GM23338 (cell line): ENCODE data around the gene MYO5A. TPM values are rescaled to one million over a fixed set of nuclear protein-coding genes. Genes with fewer than 3 reads are reported as not detected.

ENCODE experiments used
- ATAC-seq: fragments of 200-7000 bp; cut with Tn5 transposase; 3 replicates; pipeline ENCODE4 v1.9.1; 2020
- DNase-seq: peaks from one replicate; pipeline ENCODE4 v3.0.0-alpha.2; 2015; ENCODE audit warnings: low spot score
- H2AFZ ChIP-seq: fragments of 200-600 bp; sonication (generic); 2 replicates; pipeline ENCODE4 v1.8.0; 2016; ENCODE audit warnings: antibody characterized with exemption, mild to moderate bottlenecking, moderate library complexity
- H3F3A ChIP-seq: fragments of 200-600 bp; sonication (generic); replicated peaks from 2 replicates; pipeline ENCODE4 v1.8.0; 2017; ENCODE audit warnings: antibody characterized with exemption, mixed run types, low read depth
- H3K27ac ChIP-seq: fragments of 200-600 bp; sonication (generic); 2 replicates; pipeline ENCODE4 v1.6.1; 2016; ENCODE audit warnings: low read depth
- H3K27me3 ChIP-seq: fragments of 200-600 bp; sonication (generic); 2 replicates; pipeline ENCODE4 v1.8.0; 2016; ENCODE audit warnings: mild to moderate bottlenecking, mixed run types, moderate library complexity; ENCODE audit not compliant: insufficient read depth
- H3K36me3 ChIP-seq: fragments of 200-600 bp; sonication (generic); 2 replicates; pipeline ENCODE4 v1.8.0; 2016; ENCODE audit warnings: mild to moderate bottlenecking; ENCODE audit not compliant: insufficient read depth
- H3K4me1 ChIP-seq: fragments of 200-600 bp; sonication (generic); 2 replicates; pipeline ENCODE4 v1.8.0; 2016; ENCODE audit warnings: mild to moderate bottlenecking, moderate library complexity; ENCODE audit not compliant: insufficient read depth
- H3K4me2 ChIP-seq: fragments of 200-600 bp; sonication (generic); 2 replicates; pipeline ENCODE4 v1.7.1; 2017; ENCODE audit warnings: mixed run types
- H3K4me3 ChIP-seq: fragments of 200-600 bp; sonication (generic); 2 replicates; pipeline ENCODE4 v1.6.1; 2016; ENCODE audit warnings: mixed run types
- H3K79me2 ChIP-seq: fragments of 200-600 bp; sonication (generic); replicated peaks from 2 replicates; pipeline ENCODE4 v1.8.0; 2017; ENCODE audit warnings: mild to moderate bottlenecking; ENCODE audit not compliant: insufficient read depth
- H3K9me2 ChIP-seq: fragments of 200-600 bp; sonication (generic); 2 replicates; pipeline ENCODE4 v1.8.0; 2017; ENCODE audit not compliant: insufficient read depth
- H4K20me1 ChIP-seq: fragments of 200-600 bp; sonication (generic); replicated peaks from 2 replicates; pipeline ENCODE4 v1.8.0; 2017; ENCODE audit warnings: mild to moderate bottlenecking; ENCODE audit not compliant: insufficient read depth
- H3K27ac Mint-ChIP-seq: 2 replicates; pipeline ENCODE4 v1.8.0; 2020; ENCODE audit warnings: inconsistent platforms, mild to moderate bottlenecking, moderate library complexity, mixed read lengths
- H3K27me3 Mint-ChIP-seq: 3 replicates; pipeline ENCODE4 v1.8.0; 2022; ENCODE audit warnings: low read depth, mild to moderate bottlenecking, moderate library complexity, mixed read lengths, inconsistent platforms; ENCODE audit not compliant: insufficient read depth, poor library complexity
- H3K36me3 Mint-ChIP-seq: 3 replicates; pipeline ENCODE4 v1.8.0; 2021; ENCODE audit warnings: low read depth, mild to moderate bottlenecking, inconsistent platforms, moderate library complexity, mixed read lengths
- H3K4me1 Mint-ChIP-seq: 3 replicates; pipeline ENCODE4 v1.8.0; 2020; ENCODE audit warnings: mild to moderate bottlenecking, inconsistent platforms, mixed read lengths
- H3K4me3 Mint-ChIP-seq: 3 replicates; pipeline ENCODE4 v1.8.0; 2021; ENCODE audit warnings: moderate library complexity, mild to moderate bottlenecking, inconsistent platforms, mixed read lengths
- H3K9me3 Mint-ChIP-seq: 3 replicates; pipeline ENCODE4 v1.8.0; 2020; ENCODE audit warnings: moderate library complexity, mild to moderate bottlenecking, inconsistent platforms, mixed read lengths
- CREB1 ChIP-seq: fragments of 250-450 bp; sonication (Bioruptor Pico); IDR thresholded peaks from 2 replicates; pipeline ENCODE4 v1.5.0; 2020; ENCODE audit warnings: low read depth, mild to moderate bottlenecking, moderate library complexity
- EZH2 ChIP-seq: fragments of 200-600 bp; sonication (generic); IDR thresholded peaks from one replicate; pipeline ENCODE4 v1.8.0; 2017; ENCODE audit warnings: antibody characterized with exemption, mild to moderate bottlenecking, low read depth; ENCODE audit not compliant: unreplicated experiment
- POLR2AphosphoS5 ChIP-seq: IDR thresholded peaks from 2 replicates; pipeline ENCODE4 v1.6.1; 2016; ENCODE audit warnings: antibody characterized with exemption, low read depth
- ZNF331 ChIP-seq: fragments of 250-450 bp; sonication (Bioruptor Pico); IDR thresholded peaks from 2 replicates; pipeline ENCODE4 v1.5.0; 2020; ENCODE audit warnings: low read depth, mild to moderate bottlenecking, moderate library complexity
- polyA plus RNA-seq: library from polyadenylated mRNA; unstranded; fragments of >200 nt; fragmentation: Nextera tagmentation; extraction: Ambion mirVana; gene quantifications from 2 replicates; pipeline ENCODE4 v1.2.1, GENCODE V29; 2016
- total RNA-seq: library from RNA; depleted of rRNA; stranded (reverse); fragments of >200 nt; shearing (Covaris generic); gene quantifications from 2 replicates; pipeline ENCODE4 v1.2.3, GENCODE V29; 2014
- TF ChIP-seq, protein P1 (sequence below): fragments of 250-450 bp; sonication (Bioruptor Pico); IDR thresholded peaks from 2 replicates; pipeline ENCODE4 v1.5.0; 2020; ENCODE audit warnings: mild to moderate bottlenecking, moderate library complexity
- TF ChIP-seq, protein P2 (sequence below): IDR thresholded peaks from 2 replicates; pipeline ENCODE4 v1.6.1; 2016; ENCODE audit warnings: antibody characterized with exemption

Gene MYO5A
- total and polyA plus RNA-seq, 2 experiments from 2014 or later = 5.7 to 31.8 TPM

DNA sequence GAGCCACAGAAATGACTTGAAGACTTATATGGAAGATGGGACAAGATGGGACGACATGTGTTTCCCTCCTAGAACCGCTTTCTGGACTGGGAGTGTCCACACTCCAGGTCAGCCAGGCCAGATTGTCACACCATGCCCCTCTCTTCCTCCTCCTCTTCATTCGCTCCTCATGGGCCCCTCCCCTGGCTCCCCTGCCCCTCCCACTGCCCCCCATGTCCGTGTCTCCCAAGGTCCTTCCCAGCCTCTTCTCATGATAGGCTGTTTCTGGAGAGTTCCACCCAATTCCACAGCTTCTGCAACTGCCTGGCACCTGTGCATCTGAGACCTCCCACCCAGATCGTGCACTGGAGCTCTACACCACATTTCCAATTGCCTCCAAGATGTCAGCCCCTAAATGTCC lies 239.7 kb downstream of the MYO5A start:
- Mint-ChIP-seq H3K36me3 (peaks cover 54% of the 10 kb centered on the region), H3K9me3 (peaks cover 19% of the 10 kb centered on the region), H3K27ac (peak overlapping the region; percentile 60; the same call in 1 of the 2 replicates), H3K27me3 (peaks cover 5% of the 10 kb centered on the region), H3K4me1 (peaks cover 31% of the 10 kb centered on the region), H3K4me3 (no peak overlapping the region; the same call in 2 of the 3 replicates)
- H3K79me2 ChIP-seq = peaks cover 20% of the 10 kb centered on the region
- H3K4me1 ChIP-seq = no peaks in the 10 kb centered on the region
- DNase-seq (no peak), ATAC-seq (no peak)
- H3K27ac ChIP-seq = no peak overlapping the region
- no peak for TF ChIP-seq CREB1 (CRISPR knock-in tag)
- TF ChIP-seq, protein P1, sequence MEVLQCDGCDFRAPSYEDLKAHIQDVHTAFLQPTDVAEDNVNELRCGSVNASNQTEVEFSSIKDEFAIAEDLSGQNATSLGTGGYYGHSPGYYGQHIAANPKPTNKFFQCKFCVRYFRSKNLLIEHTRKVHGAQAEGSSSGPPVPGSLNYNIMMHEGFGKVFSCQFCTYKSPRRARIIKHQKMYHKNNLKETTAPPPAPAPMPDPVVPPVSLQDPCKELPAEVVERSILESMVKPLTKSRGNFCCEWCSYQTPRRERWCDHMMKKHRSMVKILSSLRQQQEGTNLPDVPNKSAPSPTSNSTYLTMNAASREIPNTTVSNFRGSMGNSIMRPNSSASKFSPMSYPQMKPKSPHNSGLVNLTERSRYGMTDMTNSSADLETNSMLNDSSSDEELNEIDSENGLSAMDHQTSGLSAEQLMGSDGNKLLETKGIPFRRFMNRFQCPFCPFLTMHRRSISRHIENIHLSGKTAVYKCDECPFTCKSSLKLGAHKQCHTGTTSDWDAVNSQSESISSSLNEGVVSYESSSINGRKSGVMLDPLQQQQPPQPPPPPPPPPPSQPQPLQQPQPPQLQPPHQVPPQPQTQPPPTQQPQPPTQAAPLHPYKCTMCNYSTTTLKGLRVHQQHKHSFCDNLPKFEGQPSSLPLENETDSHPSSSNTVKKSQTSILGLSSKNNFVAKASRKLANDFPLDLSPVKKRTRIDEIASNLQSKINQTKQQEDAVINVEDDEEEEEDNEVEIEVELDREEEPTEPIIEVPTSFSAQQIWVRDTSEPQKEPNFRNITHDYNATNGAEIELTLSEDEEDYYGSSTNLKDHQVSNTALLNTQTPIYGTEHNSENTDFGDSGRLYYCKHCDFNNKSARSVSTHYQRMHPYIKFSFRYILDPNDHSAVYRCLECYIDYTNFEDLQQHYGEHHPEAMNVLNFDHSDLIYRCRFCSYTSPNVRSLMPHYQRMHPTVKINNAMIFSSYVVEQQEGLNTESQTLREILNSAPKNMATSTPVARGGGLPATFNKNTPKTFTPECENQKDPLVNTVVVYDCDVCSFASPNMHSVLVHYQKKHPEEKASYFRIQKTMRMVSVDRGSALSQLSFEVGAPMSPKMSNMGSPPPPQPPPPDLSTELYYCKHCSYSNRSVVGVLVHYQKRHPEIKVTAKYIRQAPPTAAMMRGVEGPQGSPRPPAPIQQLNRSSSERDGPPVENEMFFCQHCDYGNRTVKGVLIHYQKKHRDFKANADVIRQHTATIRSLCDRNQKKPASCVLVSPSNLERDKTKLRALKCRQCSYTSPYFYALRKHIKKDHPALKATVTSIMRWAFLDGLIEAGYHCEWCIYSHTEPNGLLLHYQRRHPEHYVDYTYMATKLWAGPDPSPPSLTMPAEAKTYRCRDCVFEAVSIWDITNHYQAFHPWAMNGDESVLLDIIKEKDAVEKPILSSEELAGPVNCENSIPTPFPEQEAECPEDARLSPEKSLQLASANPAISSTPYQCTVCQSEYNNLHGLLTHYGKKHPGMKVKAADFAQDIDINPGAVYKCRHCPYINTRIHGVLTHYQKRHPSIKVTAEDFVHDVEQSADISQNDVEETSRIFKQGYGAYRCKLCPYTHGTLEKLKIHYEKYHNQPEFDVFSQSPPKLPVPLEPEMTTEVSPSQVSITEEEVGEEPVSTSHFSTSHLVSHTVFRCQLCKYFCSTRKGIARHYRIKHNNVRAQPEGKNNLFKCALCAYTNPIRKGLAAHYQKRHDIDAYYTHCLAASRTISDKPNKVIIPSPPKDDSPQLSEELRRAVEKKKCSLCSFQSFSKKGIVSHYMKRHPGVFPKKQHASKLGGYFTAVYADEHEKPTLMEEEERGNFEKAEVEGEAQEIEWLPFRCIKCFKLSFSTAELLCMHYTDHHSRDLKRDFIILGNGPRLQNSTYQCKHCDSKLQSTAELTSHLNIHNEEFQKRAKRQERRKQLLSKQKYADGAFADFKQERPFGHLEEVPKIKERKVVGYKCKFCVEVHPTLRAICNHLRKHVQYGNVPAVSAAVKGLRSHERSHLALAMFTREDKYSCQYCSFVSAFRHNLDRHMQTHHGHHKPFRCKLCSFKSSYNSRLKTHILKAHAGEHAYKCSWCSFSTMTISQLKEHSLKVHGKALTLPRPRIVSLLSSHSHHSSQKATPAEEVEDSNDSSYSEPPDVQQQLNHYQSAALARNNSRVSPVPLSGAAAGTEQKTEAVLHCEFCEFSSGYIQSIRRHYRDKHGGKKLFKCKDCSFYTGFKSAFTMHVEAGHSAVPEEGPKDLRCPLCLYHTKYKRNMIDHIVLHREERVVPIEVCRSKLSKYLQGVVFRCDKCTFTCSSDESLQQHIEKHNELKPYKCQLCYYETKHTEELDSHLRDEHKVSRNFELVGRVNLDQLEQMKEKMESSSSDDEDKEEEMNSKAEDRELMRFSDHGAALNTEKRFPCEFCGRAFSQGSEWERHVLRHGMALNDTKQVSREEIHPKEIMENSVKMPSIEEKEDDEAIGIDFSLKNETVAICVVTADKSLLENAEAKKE (CRISPR knock-in tag) = no peak
- no peak for TF ChIP-seq ZNF331 (CRISPR knock-in tag)
- no peak for TF ChIP-seq EZH2
- no peak for TF ChIP-seq POLR2AphosphoS5
- TF ChIP-seq, protein P2, sequence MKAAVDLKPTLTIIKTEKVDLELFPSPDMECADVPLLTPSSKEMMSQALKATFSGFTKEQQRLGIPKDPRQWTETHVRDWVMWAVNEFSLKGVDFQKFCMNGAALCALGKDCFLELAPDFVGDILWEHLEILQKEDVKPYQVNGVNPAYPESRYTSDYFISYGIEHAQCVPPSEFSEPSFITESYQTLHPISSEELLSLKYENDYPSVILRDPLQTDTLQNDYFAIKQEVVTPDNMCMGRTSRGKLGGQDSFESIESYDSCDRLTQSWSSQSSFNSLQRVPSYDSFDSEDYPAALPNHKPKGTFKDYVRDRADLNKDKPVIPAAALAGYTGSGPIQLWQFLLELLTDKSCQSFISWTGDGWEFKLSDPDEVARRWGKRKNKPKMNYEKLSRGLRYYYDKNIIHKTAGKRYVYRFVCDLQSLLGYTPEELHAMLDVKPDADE = no peak
- H3K36me3 ChIP-seq = peaks cover 4% of the 10 kb centered on the region; the same call in 1 of the 2 replicates
- H3K9me2 ChIP-seq = no peaks in the 10 kb centered on the region
- H2AFZ ChIP-seq = no peak overlapping the region
- H3K27me3 ChIP-seq = no peaks in the 10 kb centered on the region
- H4K20me1 ChIP-seq = no peaks in the 10 kb centered on the region
- no peaks in the 10 kb centered on the region for H3F3A ChIP-seq
- no peak overlapping the region for H3K4me3 ChIP-seq
- no peak overlapping the region for H3K4me2 ChIP-seq
